AG04449 (cell line): ENCODE measurements around the gene OR7G1.

Experiments used
- CTCF ChIA-PET: fragments of 350-600 bp; formaldehyde crosslinking; extraction: SDS; loops from one replicate; lab custom pipeline; 2021; ENCODE audit warnings: antibody characterized with exemption; lab: Yijun Ruan, JAX
- POLR2A ChIA-PET: fragments of 400-600, 350-600 bp; formaldehyde crosslinking; extraction: SDS; loops from one replicate; lab custom pipeline; 2020; ENCODE audit warnings: antibody characterized with exemption, inconsistent platforms; lab: Yijun Ruan, JAX
- DNase-seq: peaks from one replicate; pipeline ENCODE4 v3.0.0-alpha.2; 2010; ENCODE audit warnings: low read depth, low spot score
- H3K4me3 ChIP-seq: 2 replicates; pipeline ENCODE4 v1.5.1; 2011; ENCODE audit warnings: low read depth, mild to moderate bottlenecking, control low read depth, low read length
- TF ChIP-seq, protein P1 (sequence below): IDR thresholded peaks from one replicate; pipeline ENCODE4 v1.5.1; 2011; ENCODE audit warnings: mild to moderate bottlenecking, moderate library complexity, low read length, control low read depth, inconsistent platforms; ENCODE audit not compliant: insufficient read depth; ENCODE audit errors: missing control alignments

OR7G1 gene

DNA sequence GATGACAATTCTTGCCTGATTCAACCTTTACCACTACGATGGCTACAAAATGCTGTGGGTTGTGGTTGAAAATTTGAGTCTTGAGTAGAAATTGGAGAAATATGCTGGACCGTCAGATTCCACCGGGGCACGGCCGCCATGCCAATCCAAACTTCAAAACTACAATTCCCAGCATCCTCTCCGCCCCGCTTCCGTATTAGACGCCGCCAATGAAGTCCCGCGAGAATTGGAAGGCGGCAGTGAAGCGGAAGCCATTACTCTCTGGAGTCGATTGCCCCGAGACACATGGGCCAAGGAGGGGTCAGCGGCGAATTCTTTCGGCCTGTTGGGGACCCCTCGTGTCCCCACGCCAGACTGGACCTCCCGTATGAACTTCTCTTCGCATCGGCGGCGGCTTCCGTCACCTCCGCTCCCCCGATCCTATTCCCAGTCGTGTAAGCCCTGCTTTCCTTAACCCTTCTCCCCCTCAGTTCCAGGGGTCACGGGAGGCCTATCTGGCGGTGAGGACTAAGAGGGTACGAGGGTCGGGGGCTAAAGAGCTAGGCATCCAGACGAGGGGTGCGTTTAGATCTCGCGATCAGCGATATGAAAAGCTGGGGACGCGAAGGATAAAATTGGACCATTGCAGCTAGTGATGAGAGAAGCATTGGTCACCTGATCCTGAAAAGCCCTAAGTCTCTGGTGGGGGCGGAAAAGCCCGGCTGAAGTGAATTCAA, 24.8 kb upstream of the OR7G1 start, which contains the start of gene ZNF317:
Gene ZNF317 (plus strand): TSS at position 239 of the 716 bp plus-strand sequence. CDS start 15,620 bp downstream, outside the sequence.
- TF ChIP-seq, protein P1, sequence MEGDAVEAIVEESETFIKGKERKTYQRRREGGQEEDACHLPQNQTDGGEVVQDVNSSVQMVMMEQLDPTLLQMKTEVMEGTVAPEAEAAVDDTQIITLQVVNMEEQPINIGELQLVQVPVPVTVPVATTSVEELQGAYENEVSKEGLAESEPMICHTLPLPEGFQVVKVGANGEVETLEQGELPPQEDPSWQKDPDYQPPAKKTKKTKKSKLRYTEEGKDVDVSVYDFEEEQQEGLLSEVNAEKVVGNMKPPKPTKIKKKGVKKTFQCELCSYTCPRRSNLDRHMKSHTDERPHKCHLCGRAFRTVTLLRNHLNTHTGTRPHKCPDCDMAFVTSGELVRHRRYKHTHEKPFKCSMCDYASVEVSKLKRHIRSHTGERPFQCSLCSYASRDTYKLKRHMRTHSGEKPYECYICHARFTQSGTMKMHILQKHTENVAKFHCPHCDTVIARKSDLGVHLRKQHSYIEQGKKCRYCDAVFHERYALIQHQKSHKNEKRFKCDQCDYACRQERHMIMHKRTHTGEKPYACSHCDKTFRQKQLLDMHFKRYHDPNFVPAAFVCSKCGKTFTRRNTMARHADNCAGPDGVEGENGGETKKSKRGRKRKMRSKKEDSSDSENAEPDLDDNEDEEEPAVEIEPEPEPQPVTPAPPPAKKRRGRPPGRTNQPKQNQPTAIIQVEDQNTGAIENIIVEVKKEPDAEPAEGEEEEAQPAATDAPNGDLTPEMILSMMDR, result no peak
- peak within 1 kb of the TSS; percentile 71 for H3K4me3 ChIP-seq
- POLR2A ChIA-PET, result no interaction called here
- peak; percentile 41 for DNase-seq
- CTCF ChIA-PET, result interaction anchor here (0.7 kb wide), 1 partner anchor 11 kb away, joined by 3 read pairs; no protein-coding TSS in a partner anchor

DNA sequence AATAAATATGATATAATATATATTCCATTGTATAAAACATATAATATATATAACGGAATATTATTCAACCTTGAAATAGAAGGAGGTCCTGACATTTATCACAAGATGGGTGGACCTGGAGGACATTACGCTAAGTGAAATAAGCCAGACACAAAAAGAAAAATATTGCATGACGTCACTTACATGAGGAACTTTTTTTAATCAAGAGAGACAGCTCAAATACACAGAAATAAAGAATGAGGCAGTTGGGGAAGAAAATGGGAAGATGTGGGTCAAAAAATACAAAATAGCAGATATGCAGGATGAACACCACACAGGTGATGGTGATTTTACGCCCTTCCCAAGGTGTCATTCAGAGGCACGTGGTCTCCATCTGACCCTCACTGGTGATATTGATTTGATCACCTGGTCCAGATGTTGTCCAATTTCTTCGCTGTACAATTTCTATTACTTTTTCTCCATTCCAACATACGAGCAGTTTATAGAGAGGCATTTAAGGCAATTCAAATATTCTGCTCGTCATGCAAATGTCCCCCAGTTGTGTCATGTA, 24.1 kb upstream of the OR7G1 start:
- ChIA-PET POLR2A (no interaction called here), CTCF (no interaction called here)
- peak overlapping the region; percentile 71 for H3K4me3 ChIP-seq
- TF ChIP-seq, protein P1, result no peak
- DNase-seq, result no peak

DNA sequence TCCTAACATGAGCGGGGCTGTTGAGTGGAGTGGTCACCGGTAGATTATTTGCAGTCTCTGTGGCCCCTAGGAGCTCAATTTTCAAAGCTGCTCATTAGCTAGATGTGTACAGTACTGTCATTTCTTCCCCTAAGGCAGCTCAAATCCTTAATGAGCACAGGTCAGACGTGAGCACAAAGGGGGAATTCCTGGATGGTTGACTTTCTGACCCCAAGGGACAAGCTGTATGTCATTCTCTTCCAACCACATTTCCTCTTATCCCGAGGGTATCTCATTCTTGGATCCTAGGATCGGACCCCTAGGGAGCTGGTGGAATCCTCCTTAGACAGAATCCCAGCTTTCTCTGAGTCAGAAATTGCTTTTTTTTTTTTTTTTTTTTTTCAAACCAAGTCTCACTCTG, 16.9 kb upstream of the OR7G1 start:
- ChIA-PET CTCF (no interaction called here), POLR2A (no interaction called here)
- DNase-seq, result no peak
- H3K4me3 ChIP-seq, result no peak overlapping the region
- TF ChIP-seq, protein P1, result no peak

DNA sequence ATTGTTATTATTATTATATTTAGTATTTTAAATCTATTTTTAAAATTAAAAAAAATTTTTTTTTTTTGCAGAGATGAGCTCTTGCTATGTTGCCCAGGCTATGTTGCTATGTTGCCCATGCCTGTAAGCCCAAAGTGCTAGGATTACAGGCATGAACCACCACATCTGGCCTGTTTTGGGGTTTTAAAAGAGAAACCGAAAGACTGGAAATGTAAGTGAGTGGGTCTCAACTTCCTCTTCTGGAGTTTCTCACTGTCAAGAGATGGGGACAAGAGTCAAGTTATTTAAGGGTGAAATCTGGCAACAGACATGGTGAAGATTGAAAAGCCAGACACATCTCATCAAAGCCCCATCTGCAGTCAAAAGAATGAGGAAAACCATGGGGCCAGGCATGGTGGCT, 15.4 kb upstream of the OR7G1 start:
- CTCF ChIA-PET, result no interaction called here
- no peak overlapping the region for H3K4me3 ChIP-seq
- TF ChIP-seq, protein P1, result no peak
- DNase-seq, result no peak
- POLR2A ChIA-PET, result no interaction called here

DNA sequence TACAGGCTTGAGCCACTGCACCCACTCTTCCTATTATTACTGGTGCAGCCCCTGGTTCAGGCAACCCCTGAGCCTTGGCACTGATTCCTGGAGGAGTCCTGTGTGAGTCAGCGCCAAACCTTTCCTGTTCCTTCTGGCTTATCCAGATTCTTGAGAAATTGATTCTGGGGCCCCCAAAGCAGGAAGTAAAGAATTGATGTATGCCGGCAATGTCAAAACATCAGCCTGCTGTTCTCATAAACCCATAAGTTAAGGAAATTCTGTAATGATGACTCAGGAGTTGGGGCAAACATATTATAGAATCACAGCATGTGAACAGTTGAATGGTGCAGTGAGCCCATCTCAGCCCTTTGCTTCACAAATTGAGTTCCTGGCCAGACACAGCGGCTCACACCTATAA, 12.6 kb upstream of the OR7G1 start:
- ChIA-PET POLR2A (no interaction called here), CTCF (no interaction called here)
- TF ChIP-seq, protein P1, result no peak
- no peak overlapping the region for H3K4me3 ChIP-seq
- DNase-seq, result no peak

DNA sequence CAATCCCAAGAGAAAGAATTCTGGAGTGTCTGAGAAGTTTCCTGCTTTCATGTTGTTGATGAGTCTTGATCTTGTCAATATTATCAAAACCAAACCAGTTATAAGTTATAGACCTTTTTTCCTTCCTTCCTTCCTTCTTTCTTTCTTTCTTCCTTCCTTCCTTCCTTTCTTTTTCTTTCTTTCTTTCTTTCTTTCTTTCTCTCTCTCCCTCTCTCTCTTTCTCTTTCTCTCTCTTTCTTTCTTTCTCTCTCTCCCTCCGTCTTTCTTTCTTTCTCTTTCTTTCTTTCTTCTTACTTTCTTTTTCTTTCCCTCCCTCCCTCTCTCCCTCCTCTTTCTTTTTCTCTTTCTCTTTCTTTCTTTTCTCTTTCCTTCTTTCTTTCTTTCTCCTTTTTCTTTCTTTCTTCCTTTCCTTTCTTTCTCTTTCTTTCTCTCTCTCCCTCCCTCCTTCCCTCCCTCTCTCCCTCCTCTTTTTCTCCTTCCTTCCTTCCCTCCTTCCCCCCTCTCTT, 11.4 kb upstream of the OR7G1 start, which contains the start of gene OR7G3:
Gene OR7G3 (minus strand): TSS at position 51 of the 506 bp plus-strand sequence. CDS start 0 bp downstream, at position 51.
- TF ChIP-seq, protein P1, result no peak
- no peak within 1 kb of the TSS for H3K4me3 ChIP-seq
- no peak for DNase-seq
- ChIA-PET CTCF (no interaction called here), POLR2A (no interaction called here)
